BJ (cell line): ENCODE results near the gene FAM13C. TPM values are rescaled to one million over a fixed set of nuclear protein-coding genes. Genes with fewer than 3 reads are reported as not detected.

Source experiments
- CTCF ChIA-PET: fragments of 350-600 bp; formaldehyde crosslinking; extraction: SDS; loops from one replicate; lab custom pipeline; 2021; ENCODE audit warnings: antibody characterized with exemption, inconsistent platforms; lab: Yijun Ruan, JAX
- POLR2A ChIA-PET: fragments of 300-600 bp; sonication (Branson Sonifier 250); formaldehyde crosslinking; extraction: SDS; loops from one replicate; lab custom pipeline; 2021; ENCODE audit warnings: antibody characterized with exemption; lab: Charles Lee
- DNase-seq: peaks from one replicate; pipeline ENCODE4 v3.0.0-alpha.2; 2011; ENCODE audit warnings: low read depth
- H3K27me3 ChIP-seq: 2 replicates; pipeline ENCODE4 v1.6.0; 2011; ENCODE audit warnings: low read length; ENCODE audit not compliant: control insufficient read depth, insufficient read depth
- H3K36me3 ChIP-seq: 2 replicates; pipeline ENCODE4 v1.5.1; 2011; ENCODE audit warnings: low read length; ENCODE audit not compliant: control insufficient read depth, insufficient read depth
- H3K4me3 ChIP-seq: 2 replicates; pipeline ENCODE4 v1.5.1; 2011; ENCODE audit warnings: low read depth, mild to moderate bottlenecking, control low read depth, low read length
- polyA plus RNA-seq: library from polyadenylated mRNA; depleted of rRNA; stranded (reverse); fragments of >200 nt; gene quantifications from 2 replicates; pipeline ENCODE4 v1.2.3, GENCODE V29; 2011
- TF ChIP-seq, protein P1 (sequence below): IDR thresholded peaks from 2 replicates; pipeline ENCODE4 v1.5.1; 2011; ENCODE audit warnings: low read depth, mild to moderate bottlenecking, control low read depth, inconsistent platforms, low read length, moderate library complexity; ENCODE audit not compliant: insufficient read depth

The FAM13C gene
- polyA plus RNA-seq, 1 experiment, result not detected

DNA sequence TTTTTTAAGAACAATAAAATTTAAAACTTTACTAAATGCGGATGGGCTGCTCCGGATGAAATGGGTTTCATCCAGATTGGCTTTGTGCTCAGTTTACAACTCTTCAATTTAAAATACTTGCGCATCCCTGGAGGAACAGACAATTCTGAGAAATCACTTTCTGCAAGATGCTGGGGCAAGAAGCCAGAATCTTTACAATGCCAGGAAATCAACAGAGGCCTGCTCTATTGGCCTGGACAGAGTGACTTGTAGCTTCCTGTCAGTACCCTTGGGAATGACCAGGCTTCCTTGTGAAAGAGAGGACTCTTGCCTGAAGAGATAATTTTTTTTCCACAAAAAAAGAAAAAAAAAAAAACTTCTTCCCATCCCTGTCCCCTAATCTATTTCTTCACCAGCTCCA is 3.9 kb upstream of the FAM13C start:
- Histone ChIP-seq H3K36me3 (no peaks in the 10 kb centered on the region), H3K4me3 (no peak overlapping the region), H3K27me3 (peaks cover 7% of the 10 kb centered on the region)
- no peak for DNase-seq
- CTCF ChIA-PET, result interaction anchor here (0.6 kb wide), 1 partner anchor 23 kb away, joined by 3 read pairs; no protein-coding TSS in a partner anchor
- TF ChIP-seq, protein P1, sequence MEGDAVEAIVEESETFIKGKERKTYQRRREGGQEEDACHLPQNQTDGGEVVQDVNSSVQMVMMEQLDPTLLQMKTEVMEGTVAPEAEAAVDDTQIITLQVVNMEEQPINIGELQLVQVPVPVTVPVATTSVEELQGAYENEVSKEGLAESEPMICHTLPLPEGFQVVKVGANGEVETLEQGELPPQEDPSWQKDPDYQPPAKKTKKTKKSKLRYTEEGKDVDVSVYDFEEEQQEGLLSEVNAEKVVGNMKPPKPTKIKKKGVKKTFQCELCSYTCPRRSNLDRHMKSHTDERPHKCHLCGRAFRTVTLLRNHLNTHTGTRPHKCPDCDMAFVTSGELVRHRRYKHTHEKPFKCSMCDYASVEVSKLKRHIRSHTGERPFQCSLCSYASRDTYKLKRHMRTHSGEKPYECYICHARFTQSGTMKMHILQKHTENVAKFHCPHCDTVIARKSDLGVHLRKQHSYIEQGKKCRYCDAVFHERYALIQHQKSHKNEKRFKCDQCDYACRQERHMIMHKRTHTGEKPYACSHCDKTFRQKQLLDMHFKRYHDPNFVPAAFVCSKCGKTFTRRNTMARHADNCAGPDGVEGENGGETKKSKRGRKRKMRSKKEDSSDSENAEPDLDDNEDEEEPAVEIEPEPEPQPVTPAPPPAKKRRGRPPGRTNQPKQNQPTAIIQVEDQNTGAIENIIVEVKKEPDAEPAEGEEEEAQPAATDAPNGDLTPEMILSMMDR, result no peak
- POLR2A ChIA-PET, result no interaction called here

DNA sequence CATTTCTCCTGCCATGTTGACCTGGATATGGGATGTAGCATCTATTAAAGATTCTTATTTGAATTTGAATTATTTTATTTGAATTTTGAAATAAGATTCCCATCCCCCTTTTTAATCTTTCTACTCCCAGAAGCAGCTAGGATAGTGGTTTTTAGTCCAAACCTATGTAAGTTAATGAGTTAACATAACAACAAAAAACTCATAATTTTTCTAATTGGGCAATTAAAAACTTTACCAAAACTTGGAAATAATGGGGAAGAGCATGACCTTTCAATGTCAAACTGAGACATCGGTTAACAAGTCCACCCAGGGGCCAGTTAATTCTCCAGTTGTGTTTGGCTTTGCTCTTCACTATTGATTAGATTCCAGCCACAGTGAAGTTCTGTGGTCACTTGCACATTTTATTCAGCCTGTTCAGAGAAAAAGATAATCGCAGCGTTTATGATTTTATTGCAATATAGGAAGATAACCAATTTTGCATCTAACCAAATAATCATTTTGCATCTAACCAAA is 1.2 kb upstream of the FAM13C start:
- TF ChIP-seq, protein P1, result no peak
- no peaks in the 10 kb centered on the region for H3K36me3 ChIP-seq
- DNase-seq, result no peak
- ChIA-PET POLR2A (no interaction called here), CTCF (interaction anchor here (1.8 kb wide), 1 partner anchor 22 kb away, joined by 4 read pairs; no protein-coding TSS in a partner anchor)
- no peak overlapping the region for H3K4me3 ChIP-seq
- H3K27me3 ChIP-seq, result peaks cover 7% of the 10 kb centered on the region

DNA sequence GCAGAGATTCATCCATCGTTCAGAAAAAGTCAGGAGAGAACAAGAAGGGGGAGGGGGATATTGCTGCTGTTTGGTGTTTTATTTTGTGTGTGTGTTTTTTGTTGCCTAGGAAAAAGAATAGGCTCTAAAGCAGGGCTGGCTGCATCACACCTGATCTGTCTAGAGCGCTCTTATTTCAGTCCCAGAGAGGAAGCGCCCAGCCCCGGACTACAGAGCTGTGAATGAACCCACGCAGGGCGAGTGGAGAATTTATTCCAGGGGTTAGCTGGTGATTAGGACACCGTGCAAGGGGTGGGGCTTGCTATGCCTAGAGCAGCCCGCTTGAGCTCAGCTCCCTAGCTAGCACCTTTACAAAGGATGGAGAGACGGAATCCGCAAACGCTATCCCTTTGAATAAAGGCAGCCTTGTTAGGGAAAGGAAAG is 621 bp upstream of the FAM13C start:
- TF ChIP-seq, protein P1, result no peak
- H3K4me3 ChIP-seq, result peak overlapping the region; percentile 38
- peaks cover 7% of the 10 kb centered on the region for H3K27me3 ChIP-seq
- H3K36me3 ChIP-seq, result no peaks in the 10 kb centered on the region
- POLR2A ChIA-PET, result no interaction called here
- DNase-seq, result no peak
- CTCF ChIA-PET, result interaction anchor here (1.8 kb wide), 1 partner anchor 21 kb away, joined by 4 read pairs; no protein-coding TSS in a partner anchor

DNA sequence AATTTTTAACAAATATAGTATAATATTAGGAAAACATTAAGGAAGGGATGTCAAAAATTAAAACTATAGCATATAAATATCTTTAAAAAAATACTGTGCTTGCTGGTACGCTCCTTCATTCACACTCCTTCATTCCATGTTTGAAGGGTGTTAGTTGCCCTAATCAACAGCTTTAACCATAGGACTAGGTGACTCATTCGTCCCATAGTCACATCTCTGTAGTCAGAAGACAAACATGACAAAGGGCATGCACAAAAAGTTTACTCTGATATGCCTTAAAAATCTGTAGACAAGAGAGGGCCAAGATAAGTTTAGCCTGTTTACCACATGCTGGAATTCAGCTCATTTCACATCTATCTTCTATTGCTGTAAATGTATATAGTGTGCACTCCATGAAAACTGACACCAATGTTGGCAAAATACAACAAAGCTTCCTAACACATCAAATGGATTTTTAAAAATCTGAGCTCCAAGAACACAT is 646 bp downstream of the FAM13C start:
- POLR2A ChIA-PET, result no interaction called here
- H3K36me3 ChIP-seq, result no peaks in the 10 kb centered on the region
- no peak for DNase-seq
- TF ChIP-seq, protein P1, result no peak
- peaks cover 7% of the 10 kb centered on the region for H3K27me3 ChIP-seq
- CTCF ChIA-PET, result interaction anchor here (1.1 to 1.8 kb wide), 2 partner anchors 9 to 20 kb away, joined by 3 to 4 read pairs; no protein-coding TSS in a partner anchor
- peak overlapping the region; percentile 38; the same call in 1 of the 2 replicates for H3K4me3 ChIP-seq

DNA sequence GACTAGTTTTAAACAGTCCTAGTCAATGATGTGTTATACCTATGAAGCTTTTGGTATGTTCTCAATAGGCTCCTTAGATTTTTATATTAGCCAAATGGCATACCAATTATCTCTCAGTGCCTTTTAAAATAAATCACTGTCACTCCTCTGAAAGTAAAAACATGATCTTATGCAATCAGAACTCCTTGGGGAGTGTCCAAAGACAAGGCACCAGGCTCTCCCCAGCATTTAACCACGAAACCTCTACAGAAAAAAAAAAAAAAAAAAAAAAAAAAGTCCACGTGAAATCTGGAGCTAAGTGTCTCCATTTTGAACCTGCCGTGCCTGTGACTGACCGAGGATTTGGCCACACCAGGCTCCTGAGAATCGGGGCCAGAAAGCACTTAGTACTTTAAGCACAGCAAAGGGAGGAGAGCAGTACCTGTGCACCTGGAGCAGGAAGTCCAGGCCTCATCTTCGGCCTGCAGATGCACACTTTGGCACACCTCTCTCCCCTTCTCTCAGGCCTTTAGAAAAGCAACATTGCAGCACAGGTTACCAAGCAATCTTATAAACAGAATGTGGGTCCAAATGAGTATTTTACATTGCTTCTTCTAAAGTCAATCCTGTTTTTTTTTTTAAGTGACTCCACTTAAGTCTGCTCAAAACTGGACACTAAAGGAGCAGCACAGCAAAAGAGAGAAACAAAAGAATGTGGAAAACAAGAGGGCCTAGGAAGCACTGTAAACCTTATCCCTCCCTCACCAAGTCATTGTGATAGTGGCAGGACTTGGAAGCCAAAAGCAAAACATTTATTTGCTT is 1.5 kb downstream of the FAM13C start:
- DNase-seq, result no peak
- H3K4me3 ChIP-seq, result no peak overlapping the region
- POLR2A ChIA-PET, result no interaction called here
- CTCF ChIA-PET, result interaction anchor here (1.0 kb wide), 1 partner anchor 11 kb away, joined by 4 read pairs; no protein-coding TSS in a partner anchor
- peaks cover 7% of the 10 kb centered on the region for H3K27me3 ChIP-seq
- H3K36me3 ChIP-seq, result no peaks in the 10 kb centered on the region
- TF ChIP-seq, protein P1, result no peak
